GM19463 (cell line): ENCODE data around the gene TBX2.

ENCODE experiments used
- ATAC-seq: cut with Tn5 transposase; IDR thresholded peaks from one replicate; pipeline ENCODE4 v1.9.1; 2021; ENCODE audit warnings: mild to moderate bottlenecking, moderate library complexity; ENCODE audit not compliant: unreplicated experiment

The TBX2 gene

GRCh38 chr17:61368049-61368831 lies 31.4 kb upstream of the TBX2 start:
- ATAC-seq = no peak

- ATAC-seq = no peak
These were observed 30.7 kb upstream of the TBX2 start for GRCh38 chr17:61368832-61369450.

DNA sequence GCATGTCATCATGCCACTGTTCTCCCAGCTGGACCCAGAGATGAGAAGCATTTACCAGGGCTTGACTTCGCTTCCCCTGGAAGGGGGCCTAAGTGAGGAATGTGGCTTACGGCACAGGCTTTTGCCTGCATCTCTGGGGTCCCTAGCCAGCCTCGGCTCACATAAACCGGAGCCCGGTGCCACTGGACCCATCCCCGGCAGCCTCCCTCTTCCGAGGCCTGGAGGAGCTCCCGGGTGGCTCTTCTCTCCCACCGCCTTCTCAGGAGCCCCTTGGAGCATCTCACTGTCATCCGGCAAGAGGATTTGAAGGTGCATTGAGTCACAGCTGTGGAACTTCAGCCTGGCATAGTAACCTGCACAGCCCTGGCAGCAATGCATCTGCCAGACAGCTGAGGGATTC lies 29.9 kb upstream of the TBX2 start:
- ATAC-seq = no peak

GRCh38 chr17:61371179-61371578 lies 28.5 kb upstream of the TBX2 start:
- ATAC-seq = no peak

- ATAC-seq = no peak
These were observed 28.0 kb upstream of the TBX2 start for GRCh38 chr17:61371606-61372005.

- no peak for ATAC-seq
These were observed 27.2 kb upstream of the TBX2 start for GRCh38 chr17:61372436-61372835.

DNA sequence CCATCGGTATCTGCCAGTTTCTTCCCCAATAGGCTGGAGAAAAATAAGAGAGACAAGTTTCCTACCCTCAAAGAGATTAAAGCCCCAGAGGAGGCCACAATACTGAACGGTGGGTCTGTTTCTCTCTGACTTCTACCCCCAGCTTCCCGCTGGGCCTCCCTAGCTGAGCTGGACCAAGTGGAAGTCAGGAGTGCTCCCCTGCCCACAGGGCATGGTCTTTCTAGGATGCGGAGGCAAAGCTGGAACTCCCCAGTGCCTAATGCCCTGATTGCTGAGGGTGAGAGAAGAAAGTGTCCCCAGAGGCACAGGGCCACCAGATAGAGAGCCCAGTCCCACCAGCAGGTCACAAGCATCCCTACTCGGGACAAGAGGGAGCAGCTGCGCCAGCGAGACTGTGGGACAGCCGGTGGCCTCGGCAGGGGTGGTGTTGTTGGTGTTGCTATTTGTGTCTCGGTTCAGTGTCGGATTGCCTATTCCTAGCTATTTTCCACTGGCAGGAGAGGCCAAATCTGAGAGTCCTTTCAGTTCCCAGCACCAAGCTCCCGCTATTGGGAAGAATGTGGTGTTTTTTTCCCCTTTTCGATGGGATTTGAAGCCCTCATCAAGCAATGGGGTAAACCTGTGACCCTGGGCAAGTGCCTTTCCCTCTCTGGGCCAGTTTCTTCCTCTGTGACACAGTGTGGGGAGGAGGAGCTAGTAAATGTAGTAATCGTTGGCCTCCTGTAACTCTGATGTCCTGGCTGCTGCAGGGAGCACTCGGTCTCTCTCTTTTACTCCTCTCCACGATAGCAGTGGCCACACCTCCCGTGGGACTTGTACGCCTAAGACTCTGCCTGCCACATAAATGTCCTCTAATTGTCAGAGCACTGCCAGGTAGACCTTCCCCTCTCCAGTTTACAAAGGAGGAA lies 22.5 kb upstream of the TBX2 start:
- ATAC-seq = no peak

- ATAC-seq = no peak
These were observed 20.8 kb upstream of the TBX2 start for GRCh38 chr17:61378658-61379456.

DNA sequence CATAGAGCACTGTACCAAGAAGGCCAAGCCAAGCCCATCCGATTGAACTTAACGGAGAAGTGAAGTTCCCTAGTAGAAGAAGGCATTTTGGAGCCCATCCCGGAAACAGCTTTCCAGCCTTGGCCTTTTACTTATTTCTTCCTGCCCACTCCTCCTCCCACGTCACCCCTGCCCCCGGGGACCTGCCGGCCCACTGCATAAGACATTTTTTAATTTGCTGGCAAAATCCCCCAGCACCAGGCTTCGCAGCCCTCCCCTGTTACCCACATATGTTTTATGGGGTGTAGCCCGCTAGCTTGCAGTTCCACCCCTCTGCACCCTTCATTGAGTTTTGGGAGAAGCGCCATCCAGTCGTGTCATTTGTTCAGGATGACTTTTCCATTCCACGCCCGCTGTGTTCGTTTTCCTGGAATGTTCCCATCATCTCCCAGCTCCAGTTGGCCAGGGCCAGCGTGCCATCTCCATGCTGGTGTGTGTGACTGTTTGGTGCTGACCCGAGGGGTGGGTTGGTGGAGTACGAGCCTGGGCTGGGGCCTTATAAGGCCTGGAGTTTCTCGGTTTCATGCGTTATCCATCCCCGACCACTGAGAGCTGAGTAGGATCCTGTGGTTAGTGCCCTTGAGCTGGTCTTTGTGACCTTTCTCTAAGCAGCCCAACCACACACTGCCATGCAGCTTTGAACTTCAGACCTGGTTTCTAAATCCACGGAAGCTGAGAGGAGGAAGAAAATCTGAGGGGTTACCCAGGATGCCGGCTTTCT lies 20.0 kb upstream of the TBX2 start:
- ATAC-seq = no peak

GRCh38 chr17:61380217-61380835 lies 19.3 kb upstream of the TBX2 start:
- ATAC-seq = no peak

DNA sequence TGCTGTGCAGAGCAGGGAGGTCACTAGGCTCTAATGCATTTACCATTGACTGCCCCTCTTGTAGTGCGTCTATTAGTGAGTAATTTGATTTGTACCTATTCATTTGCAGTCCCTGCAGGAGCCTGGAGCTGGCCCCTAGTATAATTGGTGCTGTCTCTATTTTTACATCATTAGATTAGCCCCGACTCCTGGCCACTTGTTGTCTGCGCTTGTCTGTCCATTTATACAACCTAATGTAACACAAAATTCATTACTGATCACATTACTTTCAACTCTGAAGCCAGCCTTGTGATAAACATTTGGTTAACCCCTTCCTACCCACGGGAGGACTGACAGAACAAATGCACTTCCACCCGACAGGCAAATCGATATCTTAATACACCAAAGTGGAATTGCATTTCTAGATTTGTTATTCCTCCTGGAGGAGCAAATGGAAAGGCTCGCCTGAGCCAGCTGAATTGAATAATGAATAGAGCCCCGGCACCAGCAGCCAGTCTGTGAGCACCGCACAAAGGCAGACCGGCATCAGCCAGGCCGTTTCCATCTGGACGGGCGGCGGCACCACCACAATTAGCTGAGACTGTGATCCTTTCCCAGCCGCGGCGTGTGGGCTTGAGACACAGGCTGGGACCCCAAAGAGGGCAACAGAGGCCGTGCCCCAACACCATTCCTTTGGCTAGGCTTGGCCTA lies 18.7 kb upstream of the TBX2 start:
- ATAC-seq = no peak

DNA sequence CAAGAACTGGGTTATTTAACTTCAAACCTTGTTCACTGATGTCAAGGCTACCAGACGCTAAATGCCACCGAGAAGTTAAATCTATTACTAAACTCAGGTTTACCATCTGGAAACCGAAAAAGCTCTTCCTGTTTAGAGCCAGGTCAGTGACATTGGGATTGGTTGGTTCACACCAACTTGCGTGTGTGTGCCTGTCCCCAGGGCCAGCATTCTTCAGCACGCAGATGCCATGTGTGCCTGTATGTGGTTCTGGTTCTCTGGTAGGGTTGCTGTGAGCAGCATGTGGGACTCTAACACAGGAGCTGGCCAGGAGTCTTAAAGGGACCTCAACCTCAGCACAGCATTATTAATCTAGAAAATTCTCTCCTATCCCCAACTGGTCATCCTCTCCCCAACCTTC lies 18.1 kb upstream of the TBX2 start:
- no peak for ATAC-seq

DNA sequence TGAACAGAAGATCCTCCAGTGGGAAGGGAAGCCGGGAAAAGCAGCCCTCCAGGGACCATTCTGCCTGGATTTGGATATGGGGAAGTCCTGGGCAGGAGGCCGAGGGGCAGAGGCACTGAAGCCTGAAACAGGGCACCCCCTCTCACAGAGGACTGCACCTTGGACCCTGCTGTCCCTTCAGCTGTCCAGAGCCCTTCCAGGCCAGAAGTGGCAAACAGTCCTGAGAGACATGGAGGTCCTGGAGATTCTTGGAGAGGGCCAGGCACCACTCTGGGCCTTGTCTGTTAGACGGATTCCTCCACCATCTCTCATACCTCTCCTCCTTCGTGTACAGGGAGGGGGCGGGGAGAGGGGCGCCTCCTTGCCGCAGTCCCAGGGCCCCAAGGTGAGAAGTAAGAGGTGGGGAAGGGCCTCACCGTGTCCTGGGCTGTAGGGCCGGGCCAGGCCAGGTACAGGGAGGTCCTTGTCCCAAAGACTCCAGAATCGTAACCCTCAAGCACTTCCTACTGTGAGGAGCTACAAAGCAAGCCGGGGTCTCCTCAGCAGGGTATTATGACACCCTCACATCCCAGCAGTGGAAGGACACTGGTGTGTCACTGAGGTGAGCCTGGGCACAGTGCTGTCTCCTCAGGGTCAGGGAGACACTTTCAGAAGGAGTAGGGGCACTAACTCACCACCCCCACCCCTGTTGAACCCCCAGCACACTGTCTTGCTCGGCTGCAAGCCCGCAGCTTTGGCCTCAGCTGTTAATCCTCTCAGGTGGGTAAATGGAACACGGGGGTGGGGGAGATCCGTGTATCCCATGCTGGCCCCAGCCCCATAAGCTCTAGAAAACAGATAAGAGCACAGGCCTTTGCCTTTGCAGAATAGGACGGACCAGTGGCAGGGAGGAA lies 16.6 kb upstream of the TBX2 start:
- no peak for ATAC-seq

- no peak for ATAC-seq
These were observed 15.9 kb upstream of the TBX2 start for GRCh38 chr17:61383689-61384201.

GRCh38 chr17:61384354-61384691 lies 15.3 kb upstream of the TBX2 start:
- ATAC-seq = no peak

GRCh38 chr17:61384692-61385576 lies 14.7 kb upstream of the TBX2 start:
- no peak for ATAC-seq
